ENCODE data around the gene ATP8A2.

ATP8A2 gene

GRCh38 chr13:25978961-25979360 is 607.2 kb downstream of the ATP8A2 start:
- H3K4me3 ChIP-seq (replicated peaks; ENCODE audit: low read depth, low read length), result no peak overlapping the region
- no peak for TF ChIP-seq CTCF (IDR thresholded peaks at IDR 0.05; ENCODE audit: low read depth, low read length, missing control alignments)
- no peak for DNase-seq (ENCODE audit: extremely low read depth, low read depth)

- no peak for DNase-seq (ENCODE audit: extremely low read depth, low read depth)
- no peak for TF ChIP-seq CTCF (IDR thresholded peaks at IDR 0.05; ENCODE audit: low read depth, low read length, missing control alignments)
- no peak overlapping the region for H3K4me3 ChIP-seq (replicated peaks; ENCODE audit: low read depth, low read length)
Observed at GRCh38 chr13:25979371-25979770, 607.6 kb downstream of the ATP8A2 start.

GRCh38 chr13:25980255-25980654 is 608.5 kb downstream of the ATP8A2 start:
- TF ChIP-seq CTCF (IDR thresholded peaks at IDR 0.05; ENCODE audit: low read depth, low read length, missing control alignments), result peak; percentile 33
- no peak overlapping the region for H3K4me3 ChIP-seq (replicated peaks; ENCODE audit: low read depth, low read length)
- DNase-seq (ENCODE audit: extremely low read depth, low read depth), result no peak

GRCh38 chr13:25981060-25981459 is 609.3 kb downstream of the ATP8A2 start:
- DNase-seq (ENCODE audit: extremely low read depth, low read depth), result no peak
- no peak for TF ChIP-seq CTCF (IDR thresholded peaks at IDR 0.05; ENCODE audit: low read depth, low read length, missing control alignments)
- no peak overlapping the region for H3K4me3 ChIP-seq (replicated peaks; ENCODE audit: low read depth, low read length)

- DNase-seq (ENCODE audit: extremely low read depth, low read depth), result no peak
- no peak overlapping the region for H3K4me3 ChIP-seq (replicated peaks; ENCODE audit: low read depth, low read length)
- TF ChIP-seq CTCF (IDR thresholded peaks at IDR 0.05; ENCODE audit: low read depth, low read length, missing control alignments), result no peak
Observed at GRCh38 chr13:25982907-25983306, 611.1 kb downstream of the ATP8A2 start.

GRCh38 chr13:25987987-25988386 is 616.2 kb downstream of the ATP8A2 start:
- TF ChIP-seq CTCF (IDR thresholded peaks at IDR 0.05; ENCODE audit: low read depth, low read length, missing control alignments), result no peak
- no peak overlapping the region for H3K4me3 ChIP-seq (replicated peaks; ENCODE audit: low read depth, low read length)
- DNase-seq (ENCODE audit: extremely low read depth, low read depth), result no peak

GRCh38 chr13:25988661-25989060 is 616.9 kb downstream of the ATP8A2 start:
- H3K4me3 ChIP-seq (replicated peaks; ENCODE audit: low read depth, low read length), result no peak overlapping the region
- TF ChIP-seq CTCF (IDR thresholded peaks at IDR 0.05; ENCODE audit: low read depth, low read length, missing control alignments), result no peak
- no peak for DNase-seq (ENCODE audit: extremely low read depth, low read depth)

All from HFF-Myc (cell line).